Hepatocyte (in vitro differentiated cells): Measurements from ENCODE around the gene CTSH.

Source experiments
- EZH2 ChIP-seq: fragments of 200-600 bp; sonication (generic); IDR thresholded peaks from 2 replicates; pipeline ENCODE4 v1.6.1; 2016; ENCODE audit warnings: antibody characterized with exemption, mild to moderate bottlenecking, borderline replicate concordance
- EZH2phosphoT487 ChIP-seq: fragments of 200-600 bp; sonication (generic); IDR thresholded peaks from one replicate; pipeline ENCODE4 v1.6.1; 2018; ENCODE audit warnings: antibody characterized with exemption, mild to moderate bottlenecking, low read depth, moderate library complexity; ENCODE audit not compliant: unreplicated experiment, severe bottlenecking
- TF ChIP-seq, protein P1 (sequence below): fragments of 200-600 bp; sonication (generic); IDR thresholded peaks from 2 replicates; pipeline ENCODE4 v1.5.1; 2016; ENCODE audit warnings: antibody characterized with exemption, mild to moderate bottlenecking; ENCODE audit not compliant: poor library complexity

DNA sequence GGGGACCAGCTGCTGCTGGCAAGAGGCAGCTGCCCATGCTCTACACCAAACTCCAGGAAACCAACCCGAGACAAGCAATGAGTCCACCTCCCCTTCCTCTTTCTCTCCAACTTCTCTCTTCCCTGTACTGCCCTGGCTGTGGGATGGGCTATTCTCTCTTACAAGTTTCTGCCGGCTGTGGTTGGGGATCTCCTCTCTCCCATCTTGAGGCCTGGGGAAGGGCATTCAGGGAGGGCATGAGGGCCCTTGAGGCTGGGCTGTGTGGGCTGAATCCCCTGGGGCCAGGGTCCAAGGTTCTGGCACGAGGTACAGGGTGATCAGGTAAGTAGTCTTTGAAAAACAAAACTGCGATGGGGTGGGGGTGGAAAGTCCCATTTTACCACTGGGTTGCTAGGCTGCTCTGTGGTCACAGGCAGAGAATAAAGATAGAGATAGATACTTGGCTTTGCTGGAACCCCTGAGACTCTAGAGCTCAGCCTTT is 32.3 kb upstream of the CTSH start:
- TF ChIP-seq, protein P1, sequence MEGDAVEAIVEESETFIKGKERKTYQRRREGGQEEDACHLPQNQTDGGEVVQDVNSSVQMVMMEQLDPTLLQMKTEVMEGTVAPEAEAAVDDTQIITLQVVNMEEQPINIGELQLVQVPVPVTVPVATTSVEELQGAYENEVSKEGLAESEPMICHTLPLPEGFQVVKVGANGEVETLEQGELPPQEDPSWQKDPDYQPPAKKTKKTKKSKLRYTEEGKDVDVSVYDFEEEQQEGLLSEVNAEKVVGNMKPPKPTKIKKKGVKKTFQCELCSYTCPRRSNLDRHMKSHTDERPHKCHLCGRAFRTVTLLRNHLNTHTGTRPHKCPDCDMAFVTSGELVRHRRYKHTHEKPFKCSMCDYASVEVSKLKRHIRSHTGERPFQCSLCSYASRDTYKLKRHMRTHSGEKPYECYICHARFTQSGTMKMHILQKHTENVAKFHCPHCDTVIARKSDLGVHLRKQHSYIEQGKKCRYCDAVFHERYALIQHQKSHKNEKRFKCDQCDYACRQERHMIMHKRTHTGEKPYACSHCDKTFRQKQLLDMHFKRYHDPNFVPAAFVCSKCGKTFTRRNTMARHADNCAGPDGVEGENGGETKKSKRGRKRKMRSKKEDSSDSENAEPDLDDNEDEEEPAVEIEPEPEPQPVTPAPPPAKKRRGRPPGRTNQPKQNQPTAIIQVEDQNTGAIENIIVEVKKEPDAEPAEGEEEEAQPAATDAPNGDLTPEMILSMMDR, result no peak
- TF ChIP-seq EZH2phosphoT487 (no peak), EZH2 (no peak)
